GM19035 (cell line): ENCODE data around the gene SH3BGRL2.

Experiments used
- ATAC-seq: cut with Tn5 transposase; IDR thresholded peaks from one replicate; pipeline ENCODE4 v1.9.1; 2021; ENCODE audit not compliant: unreplicated experiment

The SH3BGRL2 gene

DNA sequence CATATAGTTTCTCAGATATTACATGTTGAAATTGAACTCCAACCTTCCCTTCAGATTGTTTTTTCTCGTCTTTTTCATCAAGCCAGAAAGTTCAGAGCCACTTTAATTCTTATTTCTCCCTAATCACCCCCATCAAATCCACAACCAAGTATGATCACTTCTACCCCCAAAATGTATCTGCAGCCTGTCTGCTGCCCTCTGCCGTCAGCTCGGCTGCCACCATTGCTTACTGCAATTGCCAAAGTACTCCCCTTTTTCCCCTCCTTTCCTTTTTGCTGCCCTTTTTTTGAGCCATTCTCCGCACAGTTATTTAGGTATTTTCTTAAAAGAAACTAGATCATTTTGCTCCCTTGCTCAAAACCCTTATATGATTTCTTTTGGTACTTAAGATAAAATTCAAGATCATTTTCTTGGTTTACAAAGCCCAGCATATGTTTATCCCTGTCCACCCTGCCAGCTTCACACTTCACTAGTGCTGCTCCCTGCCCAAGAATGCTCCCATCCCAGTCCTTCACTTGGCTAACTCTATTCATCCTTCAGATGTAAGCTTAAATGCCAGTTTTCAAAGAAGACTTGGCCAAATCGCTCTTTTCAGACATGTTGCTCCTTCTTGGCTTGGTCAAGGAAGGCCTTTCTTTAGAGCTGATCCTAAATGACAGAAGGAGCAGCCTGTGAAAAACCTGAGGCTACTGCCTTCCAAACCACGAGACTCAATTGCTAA is 63.7 kb downstream of the SH3BGRL2 start:
- ATAC-seq = no peak

DNA sequence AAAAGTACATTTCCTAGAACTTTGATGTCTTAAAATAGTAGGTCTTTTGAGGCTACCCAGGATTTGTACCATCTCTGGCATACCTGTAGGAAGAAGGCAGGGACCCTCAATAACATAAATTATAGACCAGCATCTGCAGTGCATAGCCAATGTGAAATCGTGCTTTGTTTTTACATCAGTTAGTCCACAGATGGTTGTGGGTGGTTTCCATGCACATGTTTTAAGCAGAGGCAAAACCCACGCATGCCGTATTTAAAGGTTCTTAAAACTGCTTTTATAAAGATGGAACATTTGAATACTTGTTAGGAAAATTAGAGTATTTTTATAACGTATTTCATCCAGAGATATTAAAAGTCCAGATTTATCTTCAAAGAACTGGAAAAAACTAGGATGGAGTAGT is 66.3 kb downstream of the SH3BGRL2 start:
- no peak for ATAC-seq

DNA sequence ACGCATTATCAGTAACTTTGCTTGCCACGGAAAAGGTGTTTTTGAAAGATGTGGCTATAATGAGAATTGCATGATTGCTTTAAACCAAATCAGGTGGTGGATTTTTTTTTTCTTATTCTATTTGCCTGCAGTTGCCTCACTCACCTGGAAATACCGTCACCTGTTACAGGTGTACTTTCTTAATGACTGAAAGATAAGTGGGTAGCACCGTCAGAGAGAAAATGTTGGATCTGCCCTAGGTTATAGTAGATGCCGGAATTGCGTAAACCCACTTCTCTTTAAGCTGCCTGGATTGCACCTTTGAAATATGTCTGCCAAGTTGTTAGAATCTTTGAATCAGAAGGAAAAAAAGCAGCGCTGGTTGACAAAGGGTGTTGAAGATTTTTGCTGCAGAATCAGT is 68.5 kb downstream of the SH3BGRL2 start:
- ATAC-seq = no peak

DNA sequence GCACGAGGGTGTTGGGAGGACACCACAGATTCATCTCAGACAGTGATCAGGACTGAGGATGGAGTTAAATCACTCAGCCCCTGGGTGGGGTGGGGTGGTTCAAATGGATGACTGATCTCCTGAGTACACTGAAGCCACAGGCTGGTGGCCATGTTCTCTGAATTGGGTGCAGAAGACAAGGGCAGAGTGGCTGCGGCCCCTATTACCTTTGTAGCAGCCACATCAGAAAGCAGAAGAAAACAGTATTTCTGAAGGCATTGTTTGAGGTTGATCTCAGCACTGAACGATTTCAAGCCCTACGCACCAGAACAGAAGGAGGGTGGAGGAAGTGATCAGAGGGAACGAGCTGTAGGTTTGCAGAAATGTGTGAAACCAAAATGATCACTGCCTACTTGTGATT is 71.6 kb downstream of the SH3BGRL2 start:
- no peak for ATAC-seq

DNA sequence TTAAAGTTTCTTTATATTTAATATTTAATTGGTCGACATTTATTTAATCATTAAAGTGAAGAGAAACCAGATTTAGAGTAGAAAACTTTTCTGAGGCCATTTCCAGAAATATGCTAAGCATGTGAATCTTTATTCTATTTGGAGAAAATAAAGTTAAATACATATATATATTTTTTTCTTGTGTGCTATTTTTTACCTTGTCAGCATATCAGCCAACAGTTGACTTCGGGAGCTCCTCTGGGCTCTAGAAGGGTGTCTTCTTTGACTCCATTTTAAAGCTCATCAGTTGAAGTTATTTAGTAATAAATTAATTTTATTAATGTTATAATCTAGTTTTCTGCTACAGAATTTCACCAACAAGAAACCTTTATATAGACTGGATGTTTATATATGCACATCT is 73.1 kb downstream of the SH3BGRL2 start:
- ATAC-seq = no peak

GRCh38 chr6:79705456-79705995 is 74.4 kb downstream of the SH3BGRL2 start:
- ATAC-seq = no peak

DNA sequence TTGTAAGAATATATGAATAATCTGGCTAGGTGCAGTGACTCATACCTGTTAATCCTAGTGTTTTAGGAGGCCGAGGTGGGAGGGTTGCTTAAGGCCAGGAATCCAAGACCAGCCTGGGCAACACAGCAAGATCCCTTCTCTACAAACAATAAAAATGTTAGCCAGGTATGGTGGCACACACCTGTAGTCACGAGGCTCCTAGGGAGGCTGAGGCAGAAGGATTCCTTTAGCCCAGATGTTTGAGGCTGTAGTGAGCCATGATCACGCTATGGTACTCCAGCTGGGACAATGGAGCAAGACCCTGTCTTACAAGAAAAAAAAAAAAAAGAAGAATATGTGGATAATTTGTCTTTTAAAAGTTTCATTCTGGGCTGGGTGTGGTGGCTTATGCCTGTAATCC is 75.4 kb downstream of the SH3BGRL2 start:
- ATAC-seq = no peak

DNA sequence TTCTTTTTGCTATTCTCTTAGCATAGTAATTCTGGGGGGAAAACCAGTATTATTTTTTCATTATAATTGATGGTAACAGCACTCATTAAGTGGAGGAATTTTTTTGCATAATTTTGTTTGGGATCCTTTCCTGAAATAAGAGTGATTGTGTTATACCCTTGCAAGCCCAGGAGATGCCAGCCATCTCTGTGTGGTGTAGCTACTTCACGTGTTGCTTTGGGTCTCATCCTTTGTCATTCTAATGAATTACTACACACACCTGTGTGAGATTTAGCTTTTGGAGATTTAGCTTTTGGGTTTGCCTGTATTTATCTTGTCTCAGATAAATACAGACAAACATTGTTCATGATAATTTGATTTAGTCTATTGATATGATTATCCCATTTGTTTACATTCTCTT is 76.5 kb downstream of the SH3BGRL2 start:
- ATAC-seq = no peak

GRCh38 chr6:79708095-79708791 is 77.1 kb downstream of the SH3BGRL2 start:
- no peak for ATAC-seq

- no peak for ATAC-seq
Observed at GRCh38 chr6:79710127-79710526, 79.0 kb downstream of the SH3BGRL2 start.

GRCh38 chr6:79711167-79711566 is 80.0 kb downstream of the SH3BGRL2 start:
- no peak for ATAC-seq

- ATAC-seq = no peak
Observed at GRCh38 chr6:79712144-79712543, 81.0 kb downstream of the SH3BGRL2 start.

DNA sequence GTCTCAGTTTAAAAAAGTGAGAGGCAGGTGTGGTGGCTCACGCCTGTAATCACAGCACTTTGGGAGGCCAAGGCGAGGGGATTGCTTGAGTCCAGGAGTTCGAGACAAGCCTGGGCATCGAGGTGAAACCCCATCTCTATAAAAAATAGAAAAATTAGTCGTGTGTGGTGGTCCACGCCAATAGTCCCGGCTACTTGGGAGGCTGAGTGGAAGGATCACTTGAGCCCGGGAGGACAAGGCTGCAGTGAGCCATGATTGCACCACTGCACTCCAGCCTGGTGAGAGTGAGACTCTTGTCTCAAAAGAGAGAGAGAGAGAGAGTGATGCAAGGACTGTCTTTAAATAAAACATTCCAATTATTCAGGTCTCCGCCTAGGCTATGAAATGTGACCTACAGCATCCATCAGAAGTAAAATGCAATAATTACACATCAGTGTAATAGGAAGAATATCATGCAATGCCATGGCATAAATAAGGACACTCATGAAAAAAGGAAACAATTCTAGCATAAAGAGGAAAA is 81.5 kb downstream of the SH3BGRL2 start:
- no peak for ATAC-seq

- peak; percentile 72 for ATAC-seq
Observed at GRCh38 chr6:79713701-79714322, 82.7 kb downstream of the SH3BGRL2 start.

DNA sequence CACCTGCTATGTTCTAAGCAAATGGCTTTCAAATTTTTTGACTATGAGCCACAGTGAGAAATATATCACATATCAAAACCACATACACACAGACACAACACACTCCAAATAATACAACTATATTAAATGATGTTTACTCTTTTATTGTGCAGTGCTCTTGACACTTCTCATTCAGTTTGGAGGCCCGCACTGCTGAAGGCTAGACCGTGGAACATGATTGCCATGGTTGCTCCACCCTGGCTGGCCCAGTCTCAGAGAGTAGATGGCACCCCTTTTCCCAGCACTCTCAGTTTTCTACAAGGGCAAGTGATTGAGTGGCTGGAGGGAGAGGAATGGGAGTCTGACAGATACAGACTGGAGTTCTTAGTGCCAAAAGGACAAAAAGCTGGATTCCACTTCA is 86.9 kb downstream of the SH3BGRL2 start:
- no peak for ATAC-seq

DNA sequence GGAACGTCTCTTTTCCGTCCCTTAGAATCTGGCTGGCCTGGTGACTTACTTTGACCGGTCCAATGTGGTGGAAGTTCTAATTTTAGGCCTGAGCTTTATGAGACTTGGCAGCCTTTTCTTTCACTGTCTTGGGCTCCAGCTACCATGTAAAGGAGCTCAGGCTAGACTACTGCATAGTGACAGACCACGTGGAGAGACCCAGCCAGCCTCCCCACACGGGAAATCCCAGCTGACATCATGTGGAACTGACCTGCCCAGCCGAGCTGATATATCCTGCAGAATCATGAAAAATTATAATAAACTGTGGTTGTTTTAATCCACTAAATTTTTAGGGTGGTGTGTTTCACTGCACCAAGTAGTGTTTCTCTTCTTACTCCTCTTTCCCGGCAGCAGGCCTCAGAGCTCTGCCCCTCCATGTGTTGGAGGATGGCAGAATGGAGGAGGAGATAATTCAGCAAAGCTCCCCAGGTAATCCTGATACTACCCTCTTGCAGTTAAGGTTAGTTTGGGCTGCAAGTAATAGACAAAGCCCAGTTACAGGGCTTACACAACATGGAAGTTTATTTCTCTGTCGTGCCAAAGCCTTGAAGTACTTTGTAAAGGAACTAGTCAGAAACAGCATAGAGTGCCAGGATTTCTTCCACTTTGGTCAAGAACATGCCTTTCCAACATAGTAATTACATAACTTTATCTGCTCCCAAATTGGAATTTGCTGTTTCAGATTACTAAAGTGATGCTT is 87.5 kb downstream of the SH3BGRL2 start:
- no peak for ATAC-seq

GRCh38 chr6:79719248-79719960 is 88.3 kb downstream of the SH3BGRL2 start:
- no peak for ATAC-seq

GRCh38 chr6:79724816-79725215 is 93.7 kb downstream of the SH3BGRL2 start:
- ATAC-seq = no peak

- ATAC-seq = no peak
Observed at GRCh38 chr6:79731471-79731870, 100.3 kb downstream of the SH3BGRL2 start.

DNA sequence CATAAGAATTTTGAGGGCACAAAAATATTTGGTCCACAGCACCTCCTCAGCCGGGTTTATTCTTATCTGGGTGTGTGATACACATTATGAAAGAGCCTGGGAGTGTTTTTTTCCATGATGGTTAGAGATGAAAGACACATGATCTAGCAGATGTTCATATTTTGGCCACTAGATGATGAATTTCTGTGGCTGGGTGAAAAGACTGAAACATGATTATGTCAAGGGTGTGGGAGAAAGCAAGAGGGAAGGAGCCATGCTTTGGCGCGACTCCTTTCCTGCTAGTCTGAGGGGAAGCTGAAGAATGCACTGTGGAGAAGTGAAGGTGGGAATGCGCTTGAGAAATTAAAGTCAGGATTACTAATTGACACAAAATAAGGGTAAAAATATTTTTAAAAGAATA is 102.3 kb downstream of the SH3BGRL2 start:
- no peak for ATAC-seq
